WTC11 (cell line): ENCODE data around the gene CYP2R1. TPM values are rescaled to one million over a fixed set of nuclear protein-coding genes. Genes with fewer than 3 reads are reported as not detected.

Source experiments
- ATAC-seq: fragments of 200-7000 bp; cut with Tn5 transposase; 2 replicates; pipeline ENCODE4 v1.10.0; 2021; ENCODE audit warnings: mild to moderate bottlenecking, moderate library complexity
- Bru-seq: library from RNA; stranded (reverse); fragments of 400-500 nt; gene quantifications from one replicate; lab custom pipeline; 2021; lab: Mats Ljungman, UMichigan
- CTCF ChIA-PET: fragments of 300-600 bp; sonication (Branson Sonifier 250); formaldehyde crosslinking; loops from one replicate; lab custom pipeline; 2021; ENCODE audit warnings: antibody characterized with exemption; lab: Charles Lee
- POLR2A ChIA-PET: fragments of 350-600 bp; sonication (Branson Sonifier 250); formaldehyde crosslinking; loops from one replicate; lab custom pipeline; 2021; ENCODE audit warnings: antibody characterized with exemption; lab: Charles Lee
- DNase-seq: peaks from one replicate; pipeline ENCODE4 v3.0.0; 2021; ENCODE audit warnings: low spot score
- H3K27ac Mint-ChIP-seq: 2 replicates; pipeline ENCODE4 v1.8.0; 2021; ENCODE audit warnings: mixed read lengths
- H3K27me3 Mint-ChIP-seq: 2 replicates; pipeline ENCODE4 v1.8.0; 2021; ENCODE audit warnings: low read depth, mild to moderate bottlenecking, moderate library complexity, mixed read lengths
- H3K36me3 Mint-ChIP-seq: 2 replicates; pipeline ENCODE4 v1.8.0; 2021; ENCODE audit warnings: mixed read lengths
- H3K4me1 Mint-ChIP-seq: 2 replicates; pipeline ENCODE4 v1.8.0; 2022; ENCODE audit warnings: mixed read lengths
- H3K4me3 Mint-ChIP-seq: 2 replicates; pipeline ENCODE4 v1.8.0; 2021; ENCODE audit warnings: mild to moderate bottlenecking, moderate library complexity, mixed read lengths
- H3K9me3 Mint-ChIP-seq: 2 replicates; pipeline ENCODE4 v1.8.0; 2021; ENCODE audit warnings: mixed read lengths
- ESRRA ChIP-seq: sonication (generic); formaldehyde crosslinking; IDR thresholded peaks from 2 replicates; pipeline ENCODE4 v1.8.1; 2022; ENCODE audit warnings: mild to moderate bottlenecking, missing genetic modification reagents, borderline replicate concordance
- ETV6 ChIP-seq: sonication (generic); formaldehyde crosslinking; IDR thresholded peaks from 2 replicates; pipeline ENCODE4 v1.8.1; 2022; ENCODE audit warnings: mild to moderate bottlenecking, missing genetic modification reagents
- FOXJ3 ChIP-seq: sonication (generic); formaldehyde crosslinking; IDR thresholded peaks from 2 replicates; pipeline ENCODE4 v1.9.0; 2021; ENCODE audit warnings: missing genetic modification reagents, mild to moderate bottlenecking, borderline replicate concordance
- FOXK1 ChIP-seq: sonication (generic); formaldehyde crosslinking; IDR thresholded peaks from 2 replicates; pipeline ENCODE4 v1.8.0; 2022; ENCODE audit warnings: mild to moderate bottlenecking, moderate library complexity, missing genetic modification reagents
- GABPB1 ChIP-seq: sonication (generic); formaldehyde crosslinking; IDR thresholded peaks from 2 replicates; pipeline ENCODE4 v1.8.1; 2023; ENCODE audit warnings: mild to moderate bottlenecking, missing genetic modification reagents
- GRHL2 ChIP-seq: fragments of 250-450 bp; sonication (Bioruptor Pico); IDR thresholded peaks from 2 replicates; pipeline ENCODE4 v1.8.0; 2022; ENCODE audit warnings: mild to moderate bottlenecking, moderate library complexity; ENCODE audit not compliant: insufficient replicate concordance, severe bottlenecking
- KAT7 ChIP-seq: sonication (generic); formaldehyde crosslinking; IDR thresholded peaks from 2 replicates; pipeline ENCODE4 v1.8.1; 2023; ENCODE audit warnings: missing genetic modification reagents, mild to moderate bottlenecking, borderline replicate concordance
- NFYB ChIP-seq: sonication (generic); formaldehyde crosslinking; conservative IDR thresholded peaks from 2 replicates; pipeline ENCODE4 v1.8.0; 2022; ENCODE audit warnings: low read depth, missing genetic modification reagents
- TEAD1 ChIP-seq: sonication (generic); formaldehyde crosslinking; IDR thresholded peaks from 2 replicates; pipeline ENCODE4 v1.8.0; 2022; ENCODE audit warnings: mild to moderate bottlenecking, missing genetic modification reagents
- ZNF232 ChIP-seq: sonication (generic); formaldehyde crosslinking; IDR thresholded peaks from 2 replicates; pipeline ENCODE4 v1.8.0; 2022; ENCODE audit warnings: mild to moderate bottlenecking, missing genetic modification reagents
- ZNF423 ChIP-seq: fragments of 250-450 bp; sonication (Bioruptor Pico); IDR thresholded peaks from 2 replicates; pipeline ENCODE4 v2.1.2; 2022; ENCODE audit warnings: mild to moderate bottlenecking, moderate library complexity
- long read RNA-seq, 3 experiments: library from RNA in 1 of 3; library from capped mRNA in 1 of 3; library from polyadenylated mRNA in 1 of 3; unstranded in 2 of 3; stranded (forward) in 1 of 3; transcript quantifications; one replicate each; pipeline ENCODE4 v2.0.0, GENCODE V29; 2021
- total RNA-seq: library from RNA; stranded (reverse); gene quantifications from 3 replicates; pipeline ENCODE4 v1.2.3, GENCODE V29; 2021
- TF ChIP-seq, protein P1 (sequence below): sonication (generic); formaldehyde crosslinking; IDR thresholded peaks from 2 replicates; pipeline ENCODE4 v1.8.1; 2023; ENCODE audit warnings: mild to moderate bottlenecking, missing genetic modification reagents, moderate library complexity
- TF ChIP-seq, protein P2 (sequence below): sonication (generic); formaldehyde crosslinking; IDR thresholded peaks from 2 replicates; pipeline ENCODE4 v1.8.0; 2023; ENCODE audit warnings: missing genetic modification reagents
- TF ChIP-seq, protein P3 (sequence below): sonication (generic); formaldehyde crosslinking; IDR thresholded peaks from 2 replicates; pipeline ENCODE4 v1.8.0; 2022; ENCODE audit warnings: missing genetic modification reagents
- TF ChIP-seq, protein P4 (sequence below): sonication (generic); formaldehyde crosslinking; IDR thresholded peaks from 2 replicates; pipeline ENCODE4 v1.8.0; 2023; ENCODE audit warnings: mild to moderate bottlenecking, missing genetic modification reagents
- TF ChIP-seq, protein P5 (sequence below): sonication (generic); formaldehyde crosslinking; IDR thresholded peaks from 2 replicates; pipeline ENCODE4 v1.8.1; 2023; ENCODE audit warnings: mild to moderate bottlenecking, missing genetic modification reagents, borderline replicate concordance
- TF ChIP-seq, protein P6 (sequence below): sonication (generic); formaldehyde crosslinking; IDR thresholded peaks from 2 replicates; pipeline ENCODE4 v1.8.1; 2022; ENCODE audit warnings: low read depth, mild to moderate bottlenecking, moderate library complexity, missing genetic modification reagents, borderline replicate concordance

CYP2R1 gene, protein sequence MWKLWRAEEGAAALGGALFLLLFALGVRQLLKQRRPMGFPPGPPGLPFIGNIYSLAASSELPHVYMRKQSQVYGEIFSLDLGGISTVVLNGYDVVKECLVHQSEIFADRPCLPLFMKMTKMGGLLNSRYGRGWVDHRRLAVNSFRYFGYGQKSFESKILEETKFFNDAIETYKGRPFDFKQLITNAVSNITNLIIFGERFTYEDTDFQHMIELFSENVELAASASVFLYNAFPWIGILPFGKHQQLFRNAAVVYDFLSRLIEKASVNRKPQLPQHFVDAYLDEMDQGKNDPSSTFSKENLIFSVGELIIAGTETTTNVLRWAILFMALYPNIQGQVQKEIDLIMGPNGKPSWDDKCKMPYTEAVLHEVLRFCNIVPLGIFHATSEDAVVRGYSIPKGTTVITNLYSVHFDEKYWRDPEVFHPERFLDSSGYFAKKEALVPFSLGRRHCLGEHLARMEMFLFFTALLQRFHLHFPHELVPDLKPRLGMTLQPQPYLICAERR
- total RNA-seq (14.9 to 23.1 TPM (median 18.3 TPM) in 3 replicates), Bru-seq, nascent RNA (percentile 80 among the genes with signal in this experiment)
- long read RNA-seq, experiment 1, transcript CYP2R1-206 (5 exons, 1,882 nt) = major isoform, 9 of 36 reads
- long read RNA-seq, experiment 1, partial matches to known transcripts = 6 of 36 reads
- long read RNA-seq, experiment 1, other reads (novel, unspliced or antisense) = 19 of 36 reads
- long read RNA-seq, experiment 2, transcript CYP2R1-206 (5 exons, 1,882 nt) = major isoform, 5 of 22 reads
- long read RNA-seq, experiment 2, partial matches to known transcripts = 3 of 22 reads
- long read RNA-seq, experiment 2, other reads (novel, unspliced or antisense) = 14 of 22 reads
- long read RNA-seq, experiment 3, partial matches to known transcripts = 0 of 12 reads
- long read RNA-seq, experiment 3, other reads (novel, unspliced or antisense) = 12 of 12 reads

DNA sequence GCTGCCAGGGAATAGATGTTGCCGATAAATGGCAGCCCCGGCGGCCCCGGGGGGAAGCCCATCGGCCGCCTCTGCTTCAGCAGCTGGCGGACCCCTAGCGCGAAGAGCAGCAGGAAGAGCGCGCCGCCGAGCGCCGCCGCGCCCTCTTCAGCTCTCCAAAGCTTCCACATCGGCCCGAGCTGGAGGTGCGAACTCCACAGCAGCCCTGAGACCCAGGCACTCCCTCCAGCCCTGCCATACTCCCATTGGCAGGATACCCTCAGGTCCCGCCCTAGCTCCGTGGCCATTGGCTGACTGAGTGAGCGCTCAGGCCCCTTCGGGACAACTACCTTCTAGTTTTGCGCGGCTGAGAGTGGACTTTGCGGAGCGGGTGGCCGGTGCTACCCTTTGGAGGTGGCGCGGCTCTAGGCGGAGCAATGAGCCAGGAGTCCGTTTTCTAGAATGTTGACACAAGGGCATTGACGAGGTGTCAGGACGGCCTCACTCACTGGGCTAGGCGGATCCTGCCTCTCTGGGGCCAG, at the start of gene CYP2R1:
CYP2R1 (minus strand) TSS at position 196 of the 521 bp plus-strand sequence; CDS start at position 170, 26 bp downstream.
- H3K9me3 Mint-ChIP-seq = peaks cover 11% of the 10 kb centered on the region
- ChIA-PET CTCF (interaction anchor here (0.7 to 6.5 kb wide), 12 partner anchors 14 to 371 kb away, joined by 3 to 141 read pairs (median 8); partner anchors contain the start of gene PSMA1), POLR2A (interaction anchor here (0.6 to 1.6 kb wide), 5 partner anchors 12 to 248 kb away, joined by 3 to 7 read pairs (median 3); partner anchors contain the start of gene PDE3B)
- peak within 1 kb of the TSS; percentile 90 for H3K4me3 Mint-ChIP-seq
- H3K27me3 Mint-ChIP-seq = peaks cover 34% of the 10 kb centered on the region
- DNase-seq = peak; percentile 97
- H3K4me1 Mint-ChIP-seq = peaks cover 20% of the 10 kb centered on the region
- ATAC-seq = peak; percentile 98
- no peaks in the 10 kb centered on the region for H3K36me3 Mint-ChIP-seq
- peak within 1 kb of the TSS; percentile 50 for H3K27ac Mint-ChIP-seq
- TF ChIP-seq ZNF232 (CRISPR knock-in tag) (no peak), FOXJ3 (CRISPR knock-in tag) (no peak), NFYB (CRISPR knock-in tag) (peak; percentile 86), ESRRA (CRISPR knock-in tag) (no peak), KAT7 (CRISPR knock-in tag) (no peak), ETV6 (CRISPR knock-in tag) (0 out of 2 replicates have a peak, but pooled peaks have one; percentile 12), FOXK1 (CRISPR knock-in tag) (no peak), GRHL2 (CRISPR knock-in tag) (no peak), TEAD1 (CRISPR knock-in tag) (peak; percentile 76), GABPB1 (CRISPR knock-in tag) (no peak), ZNF423 (CRISPR knock-in tag) (no peak)
- TF ChIP-seq, protein P1, sequence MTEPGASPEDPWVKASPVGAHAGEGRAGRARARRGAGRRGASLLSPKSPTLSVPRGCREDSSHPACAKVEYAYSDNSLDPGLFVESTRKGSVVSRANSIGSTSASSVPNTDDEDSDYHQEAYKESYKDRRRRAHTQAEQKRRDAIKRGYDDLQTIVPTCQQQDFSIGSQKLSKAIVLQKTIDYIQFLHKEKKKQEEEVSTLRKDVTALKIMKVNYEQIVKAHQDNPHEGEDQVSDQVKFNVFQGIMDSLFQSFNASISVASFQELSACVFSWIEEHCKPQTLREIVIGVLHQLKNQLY (CRISPR knock-in tag) = no peak
- TF ChIP-seq, protein P2, sequence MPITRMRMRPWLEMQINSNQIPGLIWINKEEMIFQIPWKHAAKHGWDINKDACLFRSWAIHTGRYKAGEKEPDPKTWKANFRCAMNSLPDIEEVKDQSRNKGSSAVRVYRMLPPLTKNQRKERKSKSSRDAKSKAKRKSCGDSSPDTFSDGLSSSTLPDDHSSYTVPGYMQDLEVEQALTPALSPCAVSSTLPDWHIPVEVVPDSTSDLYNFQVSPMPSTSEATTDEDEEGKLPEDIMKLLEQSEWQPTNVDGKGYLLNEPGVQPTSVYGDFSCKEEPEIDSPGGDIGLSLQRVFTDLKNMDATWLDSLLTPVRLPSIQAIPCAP (CRISPR knock-in tag) = no peak
- TF ChIP-seq, protein P3, sequence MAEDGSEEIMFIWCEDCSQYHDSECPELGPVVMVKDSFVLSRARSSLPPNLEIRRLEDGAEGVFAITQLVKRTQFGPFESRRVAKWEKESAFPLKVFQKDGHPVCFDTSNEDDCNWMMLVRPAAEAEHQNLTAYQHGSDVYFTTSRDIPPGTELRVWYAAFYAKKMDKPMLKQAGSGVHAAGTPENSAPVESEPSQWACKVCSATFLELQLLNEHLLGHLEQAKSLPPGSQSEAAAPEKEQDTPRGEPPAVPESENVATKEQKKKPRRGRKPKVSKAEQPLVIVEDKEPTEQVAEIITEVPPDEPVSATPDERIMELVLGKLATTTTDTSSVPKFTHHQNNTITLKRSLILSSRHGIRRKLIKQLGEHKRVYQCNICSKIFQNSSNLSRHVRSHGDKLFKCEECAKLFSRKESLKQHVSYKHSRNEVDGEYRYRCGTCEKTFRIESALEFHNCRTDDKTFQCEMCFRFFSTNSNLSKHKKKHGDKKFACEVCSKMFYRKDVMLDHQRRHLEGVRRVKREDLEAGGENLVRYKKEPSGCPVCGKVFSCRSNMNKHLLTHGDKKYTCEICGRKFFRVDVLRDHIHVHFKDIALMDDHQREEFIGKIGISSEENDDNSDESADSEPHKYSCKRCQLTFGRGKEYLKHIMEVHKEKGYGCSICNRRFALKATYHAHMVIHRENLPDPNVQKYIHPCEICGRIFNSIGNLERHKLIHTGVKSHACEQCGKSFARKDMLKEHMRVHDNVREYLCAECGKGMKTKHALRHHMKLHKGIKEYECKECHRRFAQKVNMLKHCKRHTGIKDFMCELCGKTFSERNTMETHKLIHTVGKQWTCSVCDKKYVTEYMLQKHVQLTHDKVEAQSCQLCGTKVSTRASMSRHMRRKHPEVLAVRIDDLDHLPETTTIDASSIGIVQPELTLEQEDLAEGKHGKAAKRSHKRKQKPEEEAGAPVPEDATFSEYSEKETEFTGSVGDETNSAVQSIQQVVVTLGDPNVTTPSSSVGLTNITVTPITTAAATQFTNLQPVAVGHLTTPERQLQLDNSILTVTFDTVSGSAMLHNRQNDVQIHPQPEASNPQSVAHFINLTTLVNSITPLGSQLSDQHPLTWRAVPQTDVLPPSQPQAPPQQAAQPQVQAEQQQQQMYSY (CRISPR knock-in tag) = peak; percentile 97
- TF ChIP-seq, protein P4, sequence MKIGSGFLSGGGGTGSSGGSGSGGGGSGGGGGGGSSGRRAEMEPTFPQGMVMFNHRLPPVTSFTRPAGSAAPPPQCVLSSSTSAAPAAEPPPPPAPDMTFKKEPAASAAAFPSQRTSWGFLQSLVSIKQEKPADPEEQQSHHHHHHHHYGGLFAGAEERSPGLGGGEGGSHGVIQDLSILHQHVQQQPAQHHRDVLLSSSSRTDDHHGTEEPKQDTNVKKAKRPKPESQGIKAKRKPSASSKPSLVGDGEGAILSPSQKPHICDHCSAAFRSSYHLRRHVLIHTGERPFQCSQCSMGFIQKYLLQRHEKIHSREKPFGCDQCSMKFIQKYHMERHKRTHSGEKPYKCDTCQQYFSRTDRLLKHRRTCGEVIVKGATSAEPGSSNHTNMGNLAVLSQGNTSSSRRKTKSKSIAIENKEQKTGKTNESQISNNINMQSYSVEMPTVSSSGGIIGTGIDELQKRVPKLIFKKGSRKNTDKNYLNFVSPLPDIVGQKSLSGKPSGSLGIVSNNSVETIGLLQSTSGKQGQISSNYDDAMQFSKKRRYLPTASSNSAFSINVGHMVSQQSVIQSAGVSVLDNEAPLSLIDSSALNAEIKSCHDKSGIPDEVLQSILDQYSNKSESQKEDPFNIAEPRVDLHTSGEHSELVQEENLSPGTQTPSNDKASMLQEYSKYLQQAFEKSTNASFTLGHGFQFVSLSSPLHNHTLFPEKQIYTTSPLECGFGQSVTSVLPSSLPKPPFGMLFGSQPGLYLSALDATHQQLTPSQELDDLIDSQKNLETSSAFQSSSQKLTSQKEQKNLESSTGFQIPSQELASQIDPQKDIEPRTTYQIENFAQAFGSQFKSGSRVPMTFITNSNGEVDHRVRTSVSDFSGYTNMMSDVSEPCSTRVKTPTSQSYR (CRISPR knock-in tag) = no peak
- TF ChIP-seq, protein P5, sequence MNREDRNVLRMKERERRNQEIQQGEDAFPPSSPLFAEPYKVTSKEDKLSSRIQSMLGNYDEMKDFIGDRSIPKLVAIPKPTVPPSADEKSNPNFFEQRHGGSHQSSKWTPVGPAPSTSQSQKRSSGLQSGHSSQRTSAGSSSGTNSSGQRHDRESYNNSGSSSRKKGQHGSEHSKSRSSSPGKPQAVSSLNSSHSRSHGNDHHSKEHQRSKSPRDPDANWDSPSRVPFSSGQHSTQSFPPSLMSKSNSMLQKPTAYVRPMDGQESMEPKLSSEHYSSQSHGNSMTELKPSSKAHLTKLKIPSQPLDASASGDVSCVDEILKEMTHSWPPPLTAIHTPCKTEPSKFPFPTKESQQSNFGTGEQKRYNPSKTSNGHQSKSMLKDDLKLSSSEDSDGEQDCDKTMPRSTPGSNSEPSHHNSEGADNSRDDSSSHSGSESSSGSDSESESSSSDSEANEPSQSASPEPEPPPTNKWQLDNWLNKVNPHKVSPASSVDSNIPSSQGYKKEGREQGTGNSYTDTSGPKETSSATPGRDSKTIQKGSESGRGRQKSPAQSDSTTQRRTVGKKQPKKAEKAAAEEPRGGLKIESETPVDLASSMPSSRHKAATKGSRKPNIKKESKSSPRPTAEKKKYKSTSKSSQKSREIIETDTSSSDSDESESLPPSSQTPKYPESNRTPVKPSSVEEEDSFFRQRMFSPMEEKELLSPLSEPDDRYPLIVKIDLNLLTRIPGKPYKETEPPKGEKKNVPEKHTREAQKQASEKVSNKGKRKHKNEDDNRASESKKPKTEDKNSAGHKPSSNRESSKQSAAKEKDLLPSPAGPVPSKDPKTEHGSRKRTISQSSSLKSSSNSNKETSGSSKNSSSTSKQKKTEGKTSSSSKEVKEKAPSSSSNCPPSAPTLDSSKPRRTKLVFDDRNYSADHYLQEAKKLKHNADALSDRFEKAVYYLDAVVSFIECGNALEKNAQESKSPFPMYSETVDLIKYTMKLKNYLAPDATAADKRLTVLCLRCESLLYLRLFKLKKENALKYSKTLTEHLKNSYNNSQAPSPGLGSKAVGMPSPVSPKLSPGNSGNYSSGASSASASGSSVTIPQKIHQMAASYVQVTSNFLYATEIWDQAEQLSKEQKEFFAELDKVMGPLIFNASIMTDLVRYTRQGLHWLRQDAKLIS (CRISPR knock-in tag) = no peak
- TF ChIP-seq, protein P6, sequence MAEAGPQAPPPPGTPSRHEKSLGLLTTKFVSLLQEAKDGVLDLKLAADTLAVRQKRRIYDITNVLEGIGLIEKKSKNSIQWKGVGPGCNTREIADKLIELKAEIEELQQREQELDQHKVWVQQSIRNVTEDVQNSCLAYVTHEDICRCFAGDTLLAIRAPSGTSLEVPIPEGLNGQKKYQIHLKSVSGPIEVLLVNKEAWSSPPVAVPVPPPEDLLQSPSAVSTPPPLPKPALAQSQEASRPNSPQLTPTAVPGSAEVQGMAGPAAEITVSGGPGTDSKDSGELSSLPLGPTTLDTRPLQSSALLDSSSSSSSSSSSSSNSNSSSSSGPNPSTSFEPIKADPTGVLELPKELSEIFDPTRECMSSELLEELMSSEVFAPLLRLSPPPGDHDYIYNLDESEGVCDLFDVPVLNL (CRISPR knock-in tag) = no peak
